ENCODE results near the gene STX8. TPM values are rescaled to one million over a fixed set of nuclear protein-coding genes. Genes with fewer than 3 reads are reported as not detected.
"Not testable (repeated sequence)": the region's sequence is repeated elsewhere in the genome, so short reads cannot be mapped to it uniquely, and the experiment has no call there.

Gene STX8
- total RNA-seq, 2 donors from 2014 or later = 57.3 to 73.8 TPM

DNA sequence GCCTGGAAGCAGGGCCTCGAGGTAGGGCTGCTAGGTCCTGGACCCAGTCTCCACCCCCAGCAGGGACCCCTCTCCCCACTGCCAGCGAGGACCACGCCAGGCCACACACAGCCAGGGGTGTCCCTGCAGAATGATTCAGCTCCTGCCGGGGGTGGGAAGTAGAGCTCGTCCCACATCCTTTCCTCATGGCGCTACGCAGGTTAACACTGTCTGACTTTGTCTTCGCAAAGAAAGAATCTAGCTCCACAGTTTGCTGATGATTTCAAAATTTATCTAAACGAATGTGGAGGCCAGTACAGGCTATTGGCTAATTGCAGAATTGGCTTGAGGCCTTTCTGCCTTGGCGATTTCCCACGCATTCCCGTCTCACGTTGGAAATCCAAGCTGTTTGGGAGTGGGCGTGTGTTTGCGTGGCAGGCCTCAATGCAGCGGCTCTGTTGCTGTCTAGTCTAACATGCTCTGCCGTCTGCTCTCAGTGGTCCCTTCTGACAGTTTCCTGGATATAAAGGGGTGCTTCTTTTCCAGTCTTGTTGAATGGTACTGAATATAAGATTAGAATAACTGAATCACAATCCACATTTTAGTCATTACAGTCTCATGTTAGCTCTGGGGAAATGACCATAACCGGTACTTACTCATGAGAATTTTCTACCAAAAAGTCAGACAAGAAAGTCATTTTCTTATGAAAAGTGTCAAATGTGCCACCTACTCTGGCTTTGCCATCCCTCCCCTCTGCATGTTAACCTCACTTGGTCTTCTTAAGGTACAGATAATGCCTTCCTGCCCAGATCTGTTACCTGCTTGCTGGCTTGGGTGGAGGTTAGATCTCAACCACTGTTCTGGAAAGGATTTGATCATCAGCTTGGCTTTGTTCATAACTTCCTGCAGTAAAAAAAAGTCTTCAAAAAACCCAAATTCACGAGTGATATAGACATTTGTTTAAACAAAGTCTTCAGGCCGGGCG, 301.9 kb downstream of the STX8 start:
- H3K27ac Mint-ChIP-seq = peak overlapping the region; percentile 86
- H3K27me3 Mint-ChIP-seq = no peaks in the 10 kb centered on the region
- no peaks in the 10 kb centered on the region for H3K36me3 Mint-ChIP-seq (ENCODE audit: low read depth)
- ATAC-seq (replicated peaks) = peak; percentile 95
- H3K4me1 Mint-ChIP-seq = peaks cover 16% of the 10 kb centered on the region
- H3K4me3 Mint-ChIP-seq = peak overlapping the region; percentile 73
- no peaks in the 10 kb centered on the region for H3K9me3 Mint-ChIP-seq

DNA sequence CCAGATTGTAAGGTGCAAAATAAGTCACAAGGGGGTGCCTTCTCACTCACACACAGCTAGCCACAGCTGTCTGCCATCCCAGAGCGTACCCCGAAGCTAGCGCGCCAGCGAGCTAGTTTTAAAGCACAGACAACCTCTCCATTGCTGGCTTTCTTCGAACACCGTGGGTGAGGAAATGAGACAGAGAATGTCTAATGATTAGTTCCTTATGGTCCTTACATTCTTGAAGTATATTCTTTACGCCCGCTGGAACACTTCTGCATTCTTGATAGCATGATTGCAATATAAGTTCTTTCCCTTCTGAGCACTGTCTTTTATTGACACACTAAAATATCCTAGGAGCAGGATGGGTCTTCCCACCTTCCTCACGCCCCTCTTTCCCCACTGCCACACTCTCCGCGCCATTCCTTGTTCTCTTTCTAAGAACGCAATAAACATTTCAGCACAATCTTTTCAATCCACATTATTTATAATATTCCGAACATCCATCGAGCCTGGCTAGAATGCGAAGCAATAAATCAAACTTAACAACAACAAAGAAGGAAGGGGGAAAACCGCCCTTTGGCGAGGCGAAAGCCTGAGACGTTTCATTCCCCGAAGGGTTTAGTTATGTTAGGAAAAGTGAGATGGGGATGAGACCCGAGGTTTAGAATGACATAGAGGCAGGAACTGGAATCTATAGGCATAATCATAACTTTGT, 303.0 kb downstream of the STX8 start:
- H3K27ac Mint-ChIP-seq = no peak overlapping the region
- no peak overlapping the region for H3K4me3 Mint-ChIP-seq
- H3K4me1 Mint-ChIP-seq = peaks cover 16% of the 10 kb centered on the region
- H3K36me3 Mint-ChIP-seq (ENCODE audit: low read depth) = no peaks in the 10 kb centered on the region
- no peaks in the 10 kb centered on the region for H3K9me3 Mint-ChIP-seq
- H3K27me3 Mint-ChIP-seq = no peaks in the 10 kb centered on the region
- ATAC-seq (replicated peaks) = no peak

DNA sequence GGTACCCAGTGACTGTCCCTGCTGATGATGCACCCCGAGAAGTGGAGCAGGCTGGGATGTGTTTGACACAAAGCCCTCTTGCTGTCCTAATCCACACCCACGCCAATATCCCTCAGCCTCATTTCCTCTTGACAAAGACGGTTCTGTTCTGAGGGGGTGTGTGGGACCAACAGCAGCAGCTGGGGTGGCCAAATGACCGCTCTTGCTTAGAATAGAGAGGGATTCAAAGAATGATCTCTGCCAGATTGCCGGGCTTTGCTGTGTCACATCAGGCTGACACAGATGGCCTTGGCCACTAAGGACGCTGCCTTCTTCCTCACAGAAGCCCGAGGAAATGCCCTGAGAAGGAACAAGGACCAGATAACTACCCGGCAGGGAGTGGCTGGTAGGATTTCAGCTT, 303.6 kb downstream of the STX8 start:
- peaks cover 16% of the 10 kb centered on the region for H3K4me1 Mint-ChIP-seq
- no peaks in the 10 kb centered on the region for H3K9me3 Mint-ChIP-seq
- H3K27me3 Mint-ChIP-seq = no peaks in the 10 kb centered on the region
- H3K4me3 Mint-ChIP-seq = no peak overlapping the region
- H3K36me3 Mint-ChIP-seq (ENCODE audit: low read depth) = no peaks in the 10 kb centered on the region
- no peak overlapping the region for H3K27ac Mint-ChIP-seq
- no peak for ATAC-seq (replicated peaks)

DNA sequence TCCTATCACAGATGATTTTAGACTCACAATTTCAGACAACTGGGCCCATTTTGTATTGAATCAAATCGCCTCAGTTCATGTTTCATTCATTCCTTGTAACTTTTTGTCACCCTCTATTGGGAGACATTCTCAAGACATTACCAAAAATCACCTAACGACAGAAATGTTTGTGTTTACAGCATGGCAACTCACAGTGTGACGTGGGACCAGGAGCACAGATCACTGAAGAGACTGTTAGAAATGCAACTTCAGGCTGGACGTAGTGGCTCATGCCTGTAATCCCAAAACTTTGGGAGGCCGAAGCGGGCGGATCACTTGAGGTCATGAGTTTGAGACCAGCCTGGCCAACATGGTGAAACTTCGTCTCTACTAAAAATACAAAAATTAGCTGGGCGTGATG, 304.7 kb downstream of the STX8 start:
- Mint-ChIP-seq H3K27me3 (no peaks in the 10 kb centered on the region), H3K36me3 (ENCODE audit: low read depth) (no peaks in the 10 kb centered on the region), H3K27ac (no peak overlapping the region), H3K4me3 (no peak overlapping the region), H3K9me3 (no peaks in the 10 kb centered on the region), H3K4me1 (peaks cover 16% of the 10 kb centered on the region)
- ATAC-seq (replicated peaks) = no peak

DNA sequence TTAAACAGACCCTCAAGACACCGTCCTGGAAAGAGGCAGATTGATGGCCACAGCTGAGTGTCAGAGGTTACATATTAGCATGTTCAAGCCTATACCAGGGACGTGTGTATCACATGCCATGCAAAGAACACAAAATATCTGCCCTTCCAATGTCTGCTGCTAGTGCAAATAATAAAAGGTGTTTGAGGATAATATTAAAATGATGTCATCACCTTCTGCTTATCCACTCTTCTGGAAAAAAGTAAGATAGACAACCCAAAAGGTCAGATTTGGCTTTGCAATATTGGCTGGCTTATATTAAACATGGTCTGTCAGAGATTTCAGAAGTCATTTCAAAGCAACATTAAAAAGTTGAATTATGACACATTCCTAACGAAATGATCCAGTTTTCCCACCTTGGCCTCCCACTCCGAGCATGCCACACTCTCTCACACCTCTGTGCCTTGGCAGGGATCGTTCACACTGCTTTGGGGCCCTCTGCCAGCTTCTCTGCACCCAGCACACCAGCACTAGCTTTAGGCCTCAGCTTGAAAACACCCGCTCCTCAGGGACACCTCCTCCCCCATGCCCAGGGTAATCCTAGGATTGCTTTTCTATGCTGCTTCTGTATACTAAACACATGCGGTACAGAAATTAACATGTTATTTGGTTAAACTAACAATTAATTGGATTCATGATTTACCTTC, 306.1 kb downstream of the STX8 start:
- no peaks in the 10 kb centered on the region for H3K36me3 Mint-ChIP-seq (ENCODE audit: low read depth)
- H3K4me3 Mint-ChIP-seq = no peak overlapping the region
- no peaks in the 10 kb centered on the region for H3K27me3 Mint-ChIP-seq
- H3K9me3 Mint-ChIP-seq = no peaks in the 10 kb centered on the region
- H3K27ac Mint-ChIP-seq = no peak overlapping the region
- ATAC-seq (replicated peaks) = no peak
- H3K4me1 Mint-ChIP-seq = peaks cover 10% of the 10 kb centered on the region

DNA sequence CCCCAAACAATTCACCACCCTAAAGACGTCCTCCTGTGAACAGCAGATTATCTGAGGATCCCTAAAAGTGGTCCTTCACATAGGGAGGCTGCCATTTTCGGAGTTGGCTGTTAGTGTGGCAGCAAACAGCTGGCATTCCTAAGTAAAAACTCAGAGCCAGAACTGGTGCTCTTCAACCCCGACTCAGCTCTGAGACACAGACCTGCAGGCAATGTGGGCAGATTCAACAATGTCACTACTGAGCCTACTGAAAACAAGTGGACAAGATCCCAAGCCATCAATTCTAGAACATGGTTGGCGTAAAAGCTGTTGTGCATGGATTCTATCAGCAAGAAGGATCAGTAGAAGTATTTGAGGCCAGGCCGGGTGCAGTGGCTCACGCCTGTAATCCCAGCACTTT, 307.1 kb downstream of the STX8 start:
- Mint-ChIP-seq H3K27me3 (no peaks in the 10 kb centered on the region), H3K9me3 (peaks cover 3% of the 10 kb centered on the region), H3K4me1 (peaks cover 2% of the 10 kb centered on the region)

DNA sequence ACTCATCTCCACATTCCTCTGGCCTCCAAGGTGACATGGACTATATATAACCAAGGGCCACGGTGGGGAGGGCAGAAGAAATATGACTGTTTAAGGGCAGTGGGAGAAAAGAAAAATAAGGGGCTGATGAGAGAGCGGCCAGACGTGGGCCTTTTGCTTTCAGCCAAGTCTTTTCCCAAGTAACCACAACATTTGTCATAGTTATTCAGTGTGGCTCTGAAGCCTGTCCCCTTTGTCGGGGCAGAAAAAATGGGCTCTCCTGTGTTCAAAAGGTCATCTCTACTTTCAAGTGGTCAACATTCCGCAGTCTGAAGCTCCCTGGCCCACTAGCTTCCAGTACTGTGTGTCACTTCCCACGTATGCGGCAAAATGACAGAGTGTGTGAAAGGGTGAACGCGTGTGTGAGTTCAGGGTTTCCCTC, 308.9 kb downstream of the STX8 start:
- no peak for ATAC-seq (replicated peaks)
- no peak overlapping the region for H3K4me3 Mint-ChIP-seq

More for the DNA sequence above, 307.1 kb downstream of the STX8 start:
- Mint-ChIP-seq H3K27ac (no peak overlapping the region), H3K36me3 (ENCODE audit: low read depth) (no peaks in the 10 kb centered on the region), H3K4me3 (no peak overlapping the region)
- no peak for ATAC-seq (replicated peaks)

DNA sequence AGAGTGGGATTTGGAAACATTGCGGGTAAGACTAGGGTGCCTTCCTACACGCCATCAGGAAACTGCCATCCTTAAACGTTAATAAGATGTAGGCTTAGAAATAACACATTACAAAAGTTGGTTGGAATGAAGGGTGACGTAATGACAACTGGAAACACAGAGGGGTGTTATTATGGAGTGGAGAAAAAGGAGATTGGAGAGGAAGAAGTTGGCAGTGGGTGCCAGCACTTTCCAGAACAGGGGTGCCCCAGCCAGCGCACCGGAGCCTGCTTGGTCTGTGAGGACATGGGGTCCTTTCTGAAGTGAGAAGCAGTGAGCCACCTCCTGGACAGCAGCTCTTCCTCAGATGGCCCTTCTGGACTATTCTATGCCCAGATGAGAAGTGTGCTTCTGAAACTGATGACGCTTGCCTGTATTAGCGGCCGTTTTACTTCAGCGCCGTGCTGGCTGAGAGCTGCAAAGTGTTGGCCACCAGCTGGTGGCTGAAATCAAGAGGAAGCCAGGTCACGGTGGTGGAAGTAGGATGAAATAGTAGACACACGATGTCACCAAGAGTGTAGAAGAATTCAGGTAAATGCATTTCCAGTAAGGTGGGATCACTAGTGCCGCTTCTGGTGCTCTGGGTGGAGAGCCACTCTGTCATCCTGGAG, 309.5 kb downstream of the STX8 start:
- H3K36me3 Mint-ChIP-seq (ENCODE audit: low read depth) = no peaks in the 10 kb centered on the region
- no peak for ATAC-seq (replicated peaks)
- no peak overlapping the region for H3K27ac Mint-ChIP-seq
- H3K4me3 Mint-ChIP-seq = no peak overlapping the region
- peaks cover 3% of the 10 kb centered on the region for H3K9me3 Mint-ChIP-seq
- no peaks in the 10 kb centered on the region for H3K4me1 Mint-ChIP-seq
- H3K27me3 Mint-ChIP-seq = no peaks in the 10 kb centered on the region

More for the DNA sequence above, 308.9 kb downstream of the STX8 start:
- Mint-ChIP-seq H3K27me3 (no peaks in the 10 kb centered on the region), H3K36me3 (ENCODE audit: low read depth) (no peaks in the 10 kb centered on the region), H3K27ac (no peak overlapping the region), H3K4me1 (no peaks in the 10 kb centered on the region), H3K9me3 (peaks cover 3% of the 10 kb centered on the region)

DNA sequence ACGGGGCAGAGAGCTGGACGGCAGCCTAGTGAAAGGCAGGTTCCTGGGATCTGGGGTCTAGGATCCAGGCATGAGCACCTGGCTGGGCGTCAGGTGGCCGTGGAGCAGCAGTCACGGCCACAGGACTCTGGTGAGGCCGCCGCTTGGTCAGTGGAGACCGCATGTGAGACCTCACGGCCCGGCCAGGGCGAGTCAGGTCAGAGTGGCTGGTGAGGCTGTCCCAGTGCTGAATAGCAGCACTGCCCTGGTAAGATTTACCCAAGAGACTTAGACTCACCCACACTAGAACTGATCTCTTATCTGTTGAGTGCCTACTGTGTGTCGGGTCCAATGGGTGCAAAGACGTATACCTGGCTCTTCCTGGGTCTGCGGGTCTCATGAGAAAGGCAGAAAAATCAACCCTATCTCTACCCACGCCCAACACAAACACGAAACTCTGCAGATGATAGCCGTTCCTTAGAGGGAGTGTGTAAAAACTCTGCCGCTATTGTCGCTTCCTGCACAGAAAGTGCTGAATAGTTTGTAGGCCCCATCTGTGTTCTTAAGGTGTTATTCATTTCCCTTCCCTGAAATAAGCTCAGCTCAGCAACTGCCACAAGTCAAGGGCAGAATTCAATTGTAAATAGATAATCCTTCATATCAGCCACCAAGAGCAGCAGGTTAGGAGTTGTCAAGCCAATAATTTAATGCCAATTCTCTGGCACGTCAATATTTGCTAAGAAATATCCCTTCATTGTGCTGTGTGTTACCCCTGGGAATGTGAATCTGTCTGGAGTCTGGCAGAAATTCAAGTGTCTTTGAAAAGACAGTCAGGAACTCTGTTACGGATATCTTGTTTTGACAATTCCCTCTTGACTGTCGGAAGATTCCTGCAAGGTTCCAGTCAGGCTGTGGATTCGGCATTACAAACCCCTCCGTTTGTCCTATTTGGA, 314.3 kb downstream of the STX8 start:
- Mint-ChIP-seq H3K4me3 (no peak overlapping the region), H3K27me3 (no peaks in the 10 kb centered on the region), H3K27ac (no peak overlapping the region), H3K4me1 (peaks cover 8% of the 10 kb centered on the region), H3K9me3 (peaks cover 3% of the 10 kb centered on the region), H3K36me3 (ENCODE audit: low read depth) (no peaks in the 10 kb centered on the region)
- no peak for ATAC-seq (replicated peaks)

DNA sequence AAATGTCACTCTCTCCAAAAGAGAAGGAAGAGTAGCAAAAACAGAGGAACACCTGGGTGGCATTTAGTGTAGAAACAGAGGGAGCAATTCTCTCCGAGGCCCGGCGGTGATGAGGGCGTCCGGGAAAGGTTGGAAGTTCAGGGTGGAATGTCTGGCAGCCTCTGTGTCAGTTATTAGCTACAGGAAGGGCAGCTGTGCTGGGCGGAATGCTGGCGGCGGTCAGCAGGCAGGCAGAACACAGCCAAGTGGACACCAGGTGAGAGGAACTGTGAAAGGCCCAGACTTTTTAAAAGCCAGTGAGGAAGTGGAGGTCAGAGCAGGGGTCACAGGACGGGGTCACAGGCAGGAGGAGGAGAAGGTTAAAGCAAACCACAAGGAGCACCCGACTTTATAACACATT, 316.2 kb downstream of the STX8 start:
- peaks cover 3% of the 10 kb centered on the region for H3K9me3 Mint-ChIP-seq
- H3K36me3 Mint-ChIP-seq (ENCODE audit: low read depth) = no peaks in the 10 kb centered on the region
- H3K4me3 Mint-ChIP-seq = no peak overlapping the region
- H3K4me1 Mint-ChIP-seq = peaks cover 8% of the 10 kb centered on the region
- ATAC-seq (replicated peaks) = no peak
- no peak overlapping the region for H3K27ac Mint-ChIP-seq
- no peaks in the 10 kb centered on the region for H3K27me3 Mint-ChIP-seq

DNA sequence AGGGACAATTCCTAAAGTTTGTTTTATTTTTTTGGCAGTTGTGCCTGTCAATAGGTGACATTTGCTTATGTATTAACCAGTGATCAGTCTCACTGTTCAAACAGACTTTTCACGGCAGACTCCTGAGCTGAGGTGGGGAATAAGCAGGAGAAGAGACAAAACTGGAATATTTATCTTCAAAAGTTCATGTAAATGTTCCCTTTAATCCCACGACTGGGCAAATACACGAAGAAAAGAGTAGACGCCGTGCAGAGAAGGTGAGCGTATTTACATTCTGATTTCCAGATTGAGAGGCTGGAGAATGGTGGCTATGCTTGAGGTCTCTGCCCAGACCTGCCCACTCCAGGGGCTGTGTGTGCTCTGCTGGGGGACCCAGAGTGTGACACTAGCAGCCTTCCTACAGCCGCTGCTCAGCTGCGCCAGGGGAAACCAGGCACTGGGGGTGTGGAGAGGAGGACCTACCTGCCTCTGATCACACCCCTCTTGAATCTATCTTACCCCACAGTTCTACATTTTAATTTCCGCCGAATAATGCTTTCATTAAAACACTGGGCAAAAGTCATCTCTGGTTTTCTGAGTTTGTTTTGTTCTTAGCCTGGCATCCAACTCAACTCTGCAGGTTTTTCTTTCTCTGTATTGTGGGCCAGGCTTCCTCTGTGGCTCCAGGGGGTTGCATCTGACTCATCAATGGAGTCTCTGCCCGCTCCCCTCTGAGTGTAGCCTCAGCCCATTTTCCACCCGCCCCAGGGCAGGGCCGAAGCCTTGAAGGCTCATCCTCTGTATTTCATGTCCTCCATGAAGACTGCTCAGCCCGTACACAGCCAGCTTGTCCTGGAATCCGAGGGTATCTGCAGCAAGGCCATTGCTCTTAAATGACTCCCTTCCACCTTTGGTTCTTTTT, 317.3 kb downstream of the STX8 start:
- peak; percentile 43 for ATAC-seq (replicated peaks)
- no peaks in the 10 kb centered on the region for H3K27me3 Mint-ChIP-seq
- no peaks in the 10 kb centered on the region for H3K36me3 Mint-ChIP-seq (ENCODE audit: low read depth)
- no peak overlapping the region for H3K4me3 Mint-ChIP-seq
- H3K9me3 Mint-ChIP-seq = no peaks in the 10 kb centered on the region
- H3K27ac Mint-ChIP-seq = peak overlapping the region; percentile 52
- H3K4me1 Mint-ChIP-seq = peaks cover 13% of the 10 kb centered on the region

DNA sequence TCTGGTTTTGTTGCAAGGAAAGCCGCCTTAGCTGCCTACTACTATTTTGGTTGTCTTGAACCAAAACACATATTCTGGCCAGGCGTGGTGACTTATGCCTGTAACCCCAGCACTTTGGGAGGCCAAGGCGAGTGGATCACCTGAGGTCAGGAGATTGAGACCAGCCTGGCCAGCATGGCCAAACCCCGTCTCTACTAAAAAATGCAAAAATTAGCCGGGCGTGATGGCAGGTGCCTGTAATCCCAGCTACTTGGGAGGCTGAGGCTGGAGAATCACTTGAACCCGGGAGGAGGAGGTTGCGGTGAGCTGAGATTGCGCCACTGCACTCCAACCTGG, 318.0 kb downstream of the STX8 start:
- H3K9me3 Mint-ChIP-seq; H3K4me3 Mint-ChIP-seq; ATAC-seq (replicated peaks); H3K36me3 Mint-ChIP-seq (ENCODE audit: low read depth); H3K27me3 Mint-ChIP-seq: not testable (repeated sequence)
- peaks cover 20% of the 10 kb centered on the region for H3K4me1 Mint-ChIP-seq
- peak overlapping the region; percentile 22 for H3K27ac Mint-ChIP-seq

Measured in activated T-helper 17 cell treated with anti-CD3 and anti-CD28 coated beads, Interleukin-2, amount 50 U/mL, for 72 hours (primary cell).